Omental fat pad (tissue), 4 donors: ENCODE measurements around the gene WNT1. TPM values are rescaled to one million over a fixed set of nuclear protein-coding genes. Genes with fewer than 3 reads are reported as not detected.

Experiments used
- ATAC-seq: fragments of 150-250 bp; one replicate; pipeline ENCODE4 v1.9.1; 2016; ENCODE audit warnings: mild to moderate bottlenecking, moderate library complexity; ENCODE audit not compliant: low FRiP score
- DNase-seq: peaks from one replicate; pipeline ENCODE4 v3.0.0-alpha.2; 2019; ENCODE audit warnings: low spot score
- CTCF ChIP-seq, 3 donors: fragments of 450-650 bp; IDR thresholded peaks; one replicate each; pipeline ENCODE4 v1.5.1; 2016 to 2017; ENCODE audit warnings: antibody characterized with exemption in 3 of 3, mild to moderate bottlenecking in 3 of 3, moderate library complexity in 2 of 3
- total RNA-seq, 4 donors: library from RNA; depleted of rRNA; stranded (reverse); fragments of >200 nt; gene quantifications; one replicate each; pipeline ENCODE4 v1.1.0, GENCODE V29; 2016

WNT1 gene
- total RNA-seq, 4 donors from 2014 or later: 0.60 TPM; not detected in 3

GRCh38 chr12:48937170-48937569, 41.0 kb upstream of the WNT1 start:
- ATAC-seq (no peak), DNase-seq (no peak)
- TF ChIP-seq CTCF (IDR thresholded peaks at IDR 0.05): no peak

- TF ChIP-seq CTCF (IDR thresholded peaks at IDR 0.05): no peak
- no peak for DNase-seq
- ATAC-seq: no peak
These were observed 39.3 kb upstream of the WNT1 start for GRCh38 chr12:48938805-48939204.

GRCh38 chr12:48940181-48940580, 37.9 kb upstream of the WNT1 start:
- no peak for TF ChIP-seq CTCF (IDR thresholded peaks at IDR 0.05)
- no peak for ATAC-seq
- no peak for DNase-seq

- ATAC-seq: no peak
- TF ChIP-seq CTCF (IDR thresholded peaks at IDR 0.05): no peak
- no peak for DNase-seq
These were observed 34.9 kb upstream of the WNT1 start for GRCh38 chr12:48943221-48943620.

GRCh38 chr12:48946205-48946604, 31.9 kb upstream of the WNT1 start:
- TF ChIP-seq CTCF (IDR thresholded peaks at IDR 0.05): no peak
- ATAC-seq (no peak), DNase-seq (no peak)

GRCh38 chr12:48946943-48947342, 31.2 kb upstream of the WNT1 start:
- no peak for ATAC-seq
- DNase-seq: no peak

More at GRCh38 chr12:48946943-48947342, 31.2 kb upstream of the WNT1 start:
- TF ChIP-seq CTCF (IDR thresholded peaks at IDR 0.05): no peak
